Activated T-cell treated with anti-CD3 and anti-CD28 coated beads, Interleukin-2, amount 50 U/mL, for 1 hour (primary cell): ENCODE measurements around the gene ST6GALNAC6.
"Not testable (repeated sequence)": the region's sequence is repeated elsewhere in the genome, so short reads cannot be mapped to it uniquely, and the experiment has no call there.

Experiments used
- DNase-seq: peaks from one replicate; pipeline ENCODE4 v3.0.0-alpha.2; 2020

Gene ST6GALNAC6

DNA sequence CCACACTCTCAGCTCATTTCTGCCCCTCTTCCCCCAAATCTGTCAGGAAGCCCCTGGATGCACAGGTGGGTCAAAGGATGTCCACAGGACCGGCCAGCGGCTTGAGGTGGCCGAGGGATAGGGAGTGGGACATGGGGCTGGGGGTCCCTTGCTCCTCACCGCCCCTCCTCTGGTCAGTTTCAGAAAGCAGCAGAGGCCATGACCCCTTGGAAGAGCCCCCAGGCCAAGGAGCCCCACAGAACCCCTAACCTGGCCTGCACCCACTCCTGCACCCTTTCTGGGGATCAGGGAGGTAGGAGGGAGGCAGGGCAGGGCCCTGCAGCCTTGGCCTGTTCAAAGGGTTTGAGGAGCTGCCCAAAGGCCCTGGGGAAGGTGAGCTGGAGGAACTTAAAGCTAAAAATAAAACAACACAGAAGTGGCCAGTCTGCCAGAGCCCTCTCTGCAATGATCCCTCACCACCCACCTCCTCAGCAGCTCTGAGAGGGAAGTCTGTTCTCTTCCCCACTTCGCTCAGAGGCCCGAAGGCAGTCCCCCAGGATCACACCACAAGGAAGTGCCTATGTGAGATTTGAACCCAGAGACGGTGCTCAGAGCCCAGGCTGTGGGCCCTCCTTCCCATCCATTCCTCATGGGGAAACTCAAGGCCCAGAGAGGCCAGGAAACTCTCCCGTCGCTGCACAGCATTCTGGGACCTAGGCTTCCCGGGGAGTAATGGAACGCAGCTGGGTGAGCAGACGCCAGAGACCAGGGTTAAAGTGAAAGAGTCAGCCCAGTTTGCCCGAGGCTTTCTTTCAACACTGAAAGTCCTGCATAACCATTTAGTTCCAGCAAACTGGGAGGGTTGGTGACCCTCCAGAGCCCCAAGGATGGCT lies 45.9 kb downstream of the ST6GALNAC6 start:
- no peak for DNase-seq

DNA sequence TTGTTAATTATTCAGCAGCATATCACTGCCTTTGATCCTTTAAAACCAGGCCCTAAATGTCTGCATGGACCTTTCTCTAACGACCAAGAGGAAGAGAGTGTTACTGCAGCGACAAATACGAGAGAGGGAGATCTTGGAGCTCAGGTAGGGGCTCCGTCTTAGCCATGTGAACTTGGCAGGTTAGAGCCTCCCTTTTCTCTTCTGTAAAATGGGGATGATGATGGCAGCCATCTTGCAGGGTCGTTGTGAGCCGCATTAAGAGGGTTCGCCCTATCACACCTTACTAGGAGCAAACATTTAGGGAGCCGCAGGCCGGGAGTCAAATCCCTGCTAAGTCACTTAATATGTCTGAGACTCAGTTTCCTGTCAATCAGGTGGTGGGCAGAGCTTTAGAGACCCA lies 46.6 kb downstream of the ST6GALNAC6 start:
- no peak for DNase-seq

DNA sequence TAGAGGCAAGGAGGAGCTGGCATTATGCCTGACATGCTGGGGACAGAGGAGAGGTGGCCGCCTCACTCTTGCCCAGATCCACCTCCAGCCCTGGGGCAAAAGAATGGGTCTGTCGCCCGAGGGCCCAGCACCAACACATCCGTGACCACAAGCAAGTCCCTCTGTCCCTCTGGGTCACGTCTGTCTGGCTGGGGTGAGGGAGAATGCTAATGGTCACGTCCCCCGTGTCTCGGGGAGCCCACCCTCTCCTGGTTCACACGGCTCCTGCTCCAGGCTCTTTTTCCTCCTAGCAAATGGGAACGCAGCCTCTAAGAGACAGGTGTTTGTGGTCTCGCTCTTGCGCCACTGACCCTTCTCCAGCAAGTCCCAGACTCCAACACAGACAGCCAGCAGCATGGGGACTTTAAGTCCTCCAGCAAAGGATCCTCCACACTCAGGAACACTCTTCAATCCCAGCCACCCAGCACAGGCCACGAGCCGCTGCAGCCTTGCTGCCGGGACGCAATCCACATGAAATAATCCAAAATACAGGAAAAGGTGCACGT lies 49.0 kb downstream of the ST6GALNAC6 start:
- no peak for DNase-seq

DNA sequence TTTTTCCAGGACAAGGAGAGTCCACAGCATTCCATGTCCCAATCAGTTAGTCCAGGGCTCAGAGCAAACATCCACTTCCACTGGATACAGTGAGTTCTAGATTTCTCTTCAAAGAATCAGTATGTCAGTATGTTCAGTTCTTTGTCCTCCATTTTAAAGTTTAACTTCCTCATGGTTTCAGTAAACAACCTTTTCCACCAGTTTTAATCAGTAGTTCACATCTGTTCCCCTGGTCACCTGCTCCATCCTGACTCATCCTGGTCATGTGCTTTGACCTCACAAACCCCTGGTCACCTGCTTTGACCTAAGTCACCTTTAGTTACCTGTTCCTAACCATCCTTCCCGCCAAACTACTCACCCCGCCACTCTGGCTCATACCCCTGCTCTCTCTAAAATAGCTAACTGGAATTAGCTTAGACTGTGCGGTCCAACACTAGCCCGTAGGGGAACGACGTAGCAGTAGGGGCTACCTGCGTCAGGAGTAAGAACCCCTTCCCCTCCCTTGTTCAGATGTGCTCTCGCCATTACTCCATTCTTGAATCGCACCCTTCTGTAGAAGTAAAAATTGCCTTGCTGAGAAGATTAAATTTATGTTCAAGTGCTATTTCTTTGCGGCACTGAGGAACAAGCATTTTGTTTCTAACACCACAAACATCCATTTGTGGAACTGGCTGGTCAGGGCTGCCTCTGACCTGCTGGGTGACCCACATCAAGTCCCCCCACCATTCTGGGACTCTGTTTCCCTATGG lies 50.5 kb downstream of the ST6GALNAC6 start:
- no peak for DNase-seq

DNA sequence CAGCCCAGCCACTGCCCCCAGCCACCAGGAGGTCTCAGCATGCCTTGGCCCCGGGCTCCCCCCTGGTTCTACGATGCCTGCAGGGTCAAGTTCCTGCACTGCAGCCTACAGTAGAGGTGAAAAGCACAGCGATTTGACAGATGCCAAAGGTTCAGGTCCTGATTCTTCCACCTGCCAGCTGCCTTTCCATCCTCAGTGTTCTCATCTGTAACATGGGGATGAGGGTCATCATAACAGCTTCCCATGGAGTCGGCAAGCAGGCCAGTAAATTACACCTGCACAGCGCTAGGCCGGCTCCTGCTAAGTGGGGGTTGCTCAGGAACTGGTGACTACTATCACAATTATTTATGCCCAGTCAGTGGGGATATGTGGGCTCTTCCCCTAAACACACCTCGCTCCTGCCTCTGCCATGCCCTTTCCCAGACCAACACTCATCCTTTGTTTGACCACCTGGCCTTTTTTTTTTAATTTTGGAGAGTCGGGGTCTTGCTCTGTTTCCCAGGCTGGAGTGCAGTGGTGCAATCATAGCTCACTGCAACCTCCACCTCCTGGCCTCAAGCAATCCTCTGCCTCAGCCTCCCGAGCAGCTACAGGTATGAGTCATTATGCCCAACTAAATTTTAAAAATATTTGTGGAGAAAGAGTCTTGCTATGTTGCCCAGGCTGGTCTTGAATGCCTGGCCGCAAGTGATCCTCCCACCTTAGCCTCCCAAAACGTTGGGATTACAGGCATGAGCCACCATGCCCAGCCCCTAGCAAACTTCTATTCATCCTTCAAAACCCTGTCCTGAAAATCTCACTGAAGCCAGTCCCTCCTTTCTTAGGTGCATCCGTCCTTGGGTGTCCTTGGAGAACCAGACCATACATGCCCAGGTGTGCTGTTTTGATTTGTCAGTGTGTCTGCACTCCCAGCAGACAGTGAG lies 51.3 kb downstream of the ST6GALNAC6 start:
- DNase-seq: no peak

DNA sequence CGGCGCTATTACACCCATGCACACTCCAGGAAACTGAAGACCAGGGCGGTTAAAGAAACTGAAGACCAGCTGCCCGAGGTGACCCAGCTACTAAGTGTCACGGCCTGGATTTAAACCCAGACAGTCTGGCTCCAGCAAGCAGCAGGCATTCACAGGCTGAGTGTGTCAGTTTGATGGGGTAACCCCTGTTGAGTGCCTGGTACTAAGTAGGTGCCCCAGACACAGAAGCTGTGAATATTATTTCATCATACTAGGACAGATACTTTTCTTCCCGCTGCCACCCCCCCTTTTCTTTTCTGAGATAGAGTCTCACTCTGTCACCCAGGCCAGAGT lies 52.3 kb downstream of the ST6GALNAC6 start:
- no peak for DNase-seq

DNA sequence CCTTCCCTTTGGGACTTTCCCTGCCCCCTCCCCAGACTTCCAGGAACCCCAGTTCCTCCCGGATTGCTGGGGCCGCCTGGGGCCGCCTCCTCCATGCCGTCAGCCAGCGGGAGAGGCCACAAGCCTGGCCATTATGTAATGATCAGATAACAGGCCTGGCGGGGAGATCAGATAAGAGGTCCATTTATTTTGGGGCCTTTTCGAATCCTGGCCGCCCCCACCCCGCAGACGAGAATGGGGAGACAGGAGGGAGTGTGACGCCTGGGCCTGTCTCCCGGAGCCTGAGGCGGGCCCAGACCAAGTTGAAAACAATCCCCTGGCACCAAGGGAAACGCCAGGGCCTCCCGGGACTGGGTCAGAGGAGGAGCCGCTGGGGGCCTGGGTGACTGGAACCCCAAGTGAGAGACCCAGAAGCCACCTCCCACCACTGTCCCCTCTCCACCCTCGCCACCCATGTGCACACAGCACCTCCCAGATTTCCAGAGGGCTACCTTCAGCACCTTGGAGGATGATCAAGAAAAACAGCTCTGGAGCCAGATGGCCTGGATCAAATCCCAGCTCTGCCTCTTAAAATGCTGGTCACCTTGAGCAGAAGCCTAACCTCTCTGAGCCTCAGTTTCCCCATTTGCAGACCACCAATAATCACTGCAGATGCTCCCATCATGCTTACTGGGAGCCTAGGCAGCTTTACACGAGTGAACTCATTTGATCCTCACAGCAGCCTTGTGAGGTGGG lies 52.8 kb downstream of the ST6GALNAC6 start:
- DNase-seq: no peak

DNA sequence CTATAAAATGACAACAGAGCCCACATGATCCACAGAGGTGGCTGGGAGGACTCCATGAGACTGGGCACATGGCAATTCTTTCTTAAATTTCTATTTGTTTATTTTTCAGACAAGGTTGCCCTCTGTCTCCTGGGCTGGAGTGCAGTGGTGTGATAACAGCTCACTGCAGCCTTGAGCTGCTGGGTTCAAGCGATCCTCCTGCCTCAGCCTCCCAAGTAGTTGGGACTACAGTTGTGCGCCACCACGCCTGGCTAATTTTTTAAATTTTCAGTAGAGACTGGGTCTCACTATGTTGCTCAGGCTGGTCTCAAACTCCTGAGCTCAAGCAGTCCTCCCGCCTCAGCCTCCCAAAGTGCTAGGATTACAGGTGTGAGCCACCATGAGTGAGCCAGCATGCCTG lies 53.8 kb downstream of the ST6GALNAC6 start:
- not testable (repeated sequence) for DNase-seq

DNA sequence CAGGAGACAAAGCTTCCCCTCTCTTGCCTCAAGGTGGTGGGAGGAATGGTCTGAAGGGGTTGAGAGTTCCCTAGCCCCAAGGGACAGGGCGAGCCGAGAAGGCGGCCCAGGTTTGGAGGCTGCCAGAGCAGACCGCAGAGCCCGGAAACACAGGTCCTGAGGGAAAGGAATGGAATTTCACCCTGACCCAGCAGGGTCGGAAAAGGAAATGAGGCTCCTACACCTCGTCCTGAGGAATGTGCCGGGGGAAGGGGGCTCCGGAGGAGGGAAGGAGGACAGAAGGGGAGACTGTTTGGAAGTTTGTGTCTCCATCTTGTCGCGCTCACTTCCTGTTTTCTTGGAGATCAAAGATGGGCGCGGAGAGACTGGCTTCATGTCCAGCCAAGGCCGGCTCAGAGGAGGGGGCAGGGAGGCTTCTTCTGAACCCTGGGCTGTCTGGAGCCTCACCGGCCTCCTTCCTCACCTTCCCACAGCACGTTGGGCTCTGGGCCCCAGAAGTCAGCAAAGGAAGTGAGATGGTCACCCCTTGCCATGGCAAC lies 54.5 kb downstream of the ST6GALNAC6 start:
- DNase-seq: no peak

DNA sequence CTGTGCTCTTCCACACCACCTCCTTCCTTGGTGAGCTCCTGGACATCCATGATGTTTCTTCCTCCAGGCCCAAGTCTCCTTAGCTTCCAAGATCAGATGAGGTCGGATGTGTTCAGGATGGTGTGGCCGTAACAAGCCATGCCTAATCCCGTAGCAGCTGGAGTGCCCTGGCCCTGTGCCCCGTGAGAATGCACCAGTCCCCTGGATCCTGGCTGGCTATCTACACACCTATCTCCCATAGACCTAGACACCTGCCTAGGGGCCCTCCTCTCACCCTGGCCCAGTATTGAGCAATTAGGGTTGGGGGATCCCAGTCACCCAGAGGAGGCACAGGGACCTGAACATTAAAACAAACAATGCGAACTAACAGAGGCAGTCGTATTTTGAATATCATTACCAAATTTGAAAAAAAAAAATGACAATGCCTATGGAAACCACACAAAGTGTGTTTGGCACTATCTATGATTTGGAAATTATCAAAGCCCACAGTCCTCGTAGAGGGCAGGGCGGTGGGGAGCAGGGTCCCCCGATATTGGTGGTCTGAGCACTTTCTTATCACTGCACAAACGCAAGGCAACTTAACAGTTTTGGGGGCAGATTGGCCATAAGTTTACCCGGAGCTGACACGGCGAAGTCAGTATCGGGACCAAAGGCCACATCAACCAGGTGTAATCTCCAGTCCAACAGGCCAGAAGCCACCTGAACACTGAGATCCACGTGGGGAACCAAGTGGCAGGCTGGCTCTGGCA lies 58.1 kb downstream of the ST6GALNAC6 start:
- no peak for DNase-seq

DNA sequence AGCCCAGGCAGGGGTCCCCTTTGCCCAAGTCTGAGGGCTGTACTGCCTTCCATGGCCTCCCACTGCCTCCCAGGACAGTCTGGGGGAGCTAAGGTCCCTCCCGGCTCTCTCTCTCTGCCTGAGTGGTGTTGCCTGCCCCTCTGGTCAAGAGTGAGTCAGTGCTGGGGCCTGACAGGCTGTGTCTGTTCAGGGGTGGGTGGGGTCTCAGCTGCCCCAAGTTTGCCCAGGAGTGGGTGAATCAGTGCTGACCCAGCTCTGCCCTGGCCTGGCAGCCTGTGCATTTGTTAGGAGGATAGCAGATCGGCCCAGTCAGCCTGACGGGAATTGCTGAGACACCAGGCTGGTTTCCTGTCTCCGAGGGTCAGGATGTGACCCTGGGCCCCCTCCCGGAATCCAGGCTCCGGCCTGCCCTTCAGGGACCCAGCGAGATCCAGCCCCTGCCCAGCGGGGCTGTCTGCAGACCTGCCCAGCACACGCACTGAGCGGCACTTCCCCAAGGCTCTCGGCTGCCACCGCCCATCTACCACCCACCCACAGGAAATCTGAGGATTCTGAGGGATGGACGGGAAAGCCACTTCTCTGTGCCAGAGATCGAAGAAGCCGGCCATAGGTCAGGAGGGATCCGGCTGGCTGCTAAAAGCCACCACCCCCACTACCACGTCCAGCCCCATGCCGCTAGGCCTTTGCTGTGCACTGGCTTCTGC lies 60.9 kb downstream of the ST6GALNAC6 start:
- DNase-seq: no peak

DNA sequence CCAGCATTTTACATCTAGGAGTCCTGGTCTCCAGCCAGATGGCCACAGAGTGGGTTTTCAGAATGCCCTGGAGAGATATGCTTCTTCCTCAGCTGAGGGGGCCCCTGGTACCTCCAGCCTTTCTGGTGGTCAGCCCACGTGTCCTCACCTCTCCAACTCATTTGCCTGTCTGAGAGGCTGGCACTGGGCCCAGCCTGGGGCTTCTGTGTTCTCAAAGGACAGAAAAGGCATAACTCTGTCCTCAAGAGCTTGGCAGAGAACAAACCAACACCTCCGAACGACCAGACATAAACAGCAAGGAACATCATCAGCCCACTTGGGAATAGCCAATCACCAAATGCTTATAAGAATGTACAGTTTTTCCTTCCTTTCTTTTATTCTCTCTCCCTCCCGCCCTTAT lies 62.1 kb downstream of the ST6GALNAC6 start:
- DNase-seq: no peak

DNA sequence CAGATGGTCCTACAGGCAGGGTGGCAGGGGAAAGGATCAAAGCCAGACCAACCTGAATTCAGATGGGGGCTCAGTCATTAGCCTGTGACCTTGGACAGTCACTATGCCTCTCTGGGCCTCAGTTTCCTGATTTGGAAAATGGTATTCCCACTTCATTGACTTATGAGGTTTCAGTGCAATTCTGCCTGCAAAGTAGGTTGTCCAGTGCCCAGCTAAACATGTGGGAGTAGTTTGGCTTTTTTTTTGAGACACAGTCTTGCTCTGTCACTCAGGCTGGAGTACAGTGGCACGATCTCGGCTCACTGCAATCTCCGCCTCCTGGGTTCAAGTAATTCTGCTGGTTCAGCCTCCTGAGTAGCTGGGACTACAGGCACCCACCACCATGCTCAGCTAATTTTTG lies 62.8 kb downstream of the ST6GALNAC6 start:
- not testable (repeated sequence) for DNase-seq

DNA sequence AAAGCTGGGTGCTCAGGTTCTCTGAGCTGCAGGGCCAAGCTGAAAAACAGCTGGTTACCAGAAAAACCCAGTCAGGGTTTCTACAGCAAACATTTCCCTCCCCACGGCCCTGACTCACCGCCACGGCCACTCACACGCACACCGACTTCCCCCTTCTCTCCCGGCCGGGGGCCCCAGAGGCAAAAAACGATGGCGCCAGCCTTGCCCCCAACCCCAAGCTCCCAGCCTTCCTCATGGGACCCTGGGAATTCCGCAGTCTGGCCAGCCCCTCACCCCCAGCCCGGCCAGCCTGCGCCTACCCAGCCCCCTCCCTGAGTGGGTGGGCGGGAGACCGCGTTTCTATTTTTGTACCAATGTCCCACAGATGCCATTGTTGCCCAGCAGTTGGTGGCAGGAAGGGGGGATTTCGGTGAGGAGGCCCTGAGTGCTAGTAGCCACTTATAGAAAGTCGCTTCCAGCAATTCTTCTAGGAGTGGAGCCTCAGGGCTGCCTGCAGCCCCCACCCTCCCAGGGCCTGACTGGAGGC lies 63.3 kb downstream of the ST6GALNAC6 start:
- no peak for DNase-seq
